Endothelial cell of umbilical vein (primary cell): ENCODE results near the gene STK40. TPM values are rescaled to one million over a fixed set of nuclear protein-coding genes. Genes with fewer than 3 reads are reported as not detected.

ENCODE experiments used
- BruUV-seq: library from RNA; stranded (reverse); fragments of 400-500 nt; replicated peaks from 2 replicates; lab custom pipeline; 2021; lab: Mats Ljungman, UMichigan
- CTCF ChIA-PET: fragments of 300-600, 350-600 bp; sonication (Branson Sonifier 250); formaldehyde crosslinking; loops from one replicate; lab custom pipeline; 2021; ENCODE audit warnings: antibody characterized with exemption, inconsistent platforms; lab: Charles Lee
- POLR2A ChIA-PET: fragments of 300-600, 350-600 bp; sonication (Branson Sonifier 250); formaldehyde crosslinking; loops from one replicate; lab custom pipeline; 2021; ENCODE audit warnings: antibody characterized with exemption, inconsistent platforms; lab: Charles Lee
- DNase-seq: peaks from one replicate; pipeline ENCODE4 v3.0.0-alpha.2; 2011; ENCODE audit warnings: low read depth, low spot score
- FAIRE-seq: peaks from 2 replicates; lab custom pipeline; 2011; peaks lifted over from hg19 to GRCh38; lab: Jason Lieb, UNC
- H2AFZ ChIP-seq: 2 replicates; pipeline ENCODE4 v1.6.0; 2012; ENCODE audit warnings: low read depth, low read length, control low read depth, inconsistent platforms
- H3K27ac ChIP-seq: 2 replicates; pipeline ENCODE4 v1.5.1; 2011; ENCODE audit warnings: low read depth, mild to moderate bottlenecking, control low read depth, low read length, moderate library complexity; ENCODE audit not compliant: insufficient read depth
- H3K27me3 ChIP-seq, 2 experiments: 2 replicates each; pipeline versions ENCODE4 v1.6.0 to v1.6.1; 2011; ENCODE audit warnings: low read length in 2 of 2, mixed read lengths in 1 of 2; ENCODE audit not compliant: control insufficient read depth in 2 of 2, insufficient read depth in 2 of 2
- H3K36me3 ChIP-seq, 2 experiments: 2 replicates in 1 of 2; 3 replicates in 1 of 2; pipeline ENCODE4 v1.5.1; 2011; ENCODE audit warnings: low read length in 2 of 2, mild to moderate bottlenecking in 1 of 2, moderate library complexity in 1 of 2; ENCODE audit not compliant: control insufficient read depth in 2 of 2, insufficient read depth in 2 of 2; ENCODE audit errors: extremely low read depth in 1 of 2
- H3K4me1 ChIP-seq: 3 replicates; pipeline ENCODE4 v1.5.1; 2011; ENCODE audit warnings: mild to moderate bottlenecking, low read length; ENCODE audit not compliant: control insufficient read depth, insufficient read depth; ENCODE audit errors: extremely low read depth
- H3K4me2 ChIP-seq: 2 replicates; pipeline ENCODE4 v1.6.1; 2011; ENCODE audit warnings: low read length, control low read depth, mixed read lengths; ENCODE audit not compliant: insufficient read depth
- H3K4me3 ChIP-seq, 3 experiments: fragments of 200-600 bp in 1 of 3; sonication (generic), shearing (Covaris generic) in 1 of 3; replicated peaks in 1 of 3; 2 replicates each; pipeline ENCODE4 v1.5.1; 2011 to 2016; ENCODE audit warnings: control low read depth in 3 of 3, low read length in 3 of 3, mild to moderate bottlenecking in 2 of 3, inconsistent platforms in 1 of 3, low read depth in 1 of 3, moderate library complexity in 1 of 3; ENCODE audit not compliant: insufficient read depth in 1 of 3
- H3K79me2 ChIP-seq: 2 replicates; pipeline ENCODE4 v1.6.0; 2012; ENCODE audit warnings: low read length, inconsistent platforms; ENCODE audit not compliant: control insufficient read depth, insufficient read depth
- H3K9ac ChIP-seq: replicated peaks from 2 replicates; pipeline ENCODE3; 2011; ENCODE audit warnings: low read length, control low read depth; ENCODE audit not compliant: insufficient read depth; ENCODE audit errors: extremely low read depth
- H3K9me1 ChIP-seq: replicated peaks from 3 replicates; pipeline ENCODE4 v1.6.0; 2011; ENCODE audit warnings: mild to moderate bottlenecking, low read length; ENCODE audit not compliant: control insufficient read depth, insufficient read depth; ENCODE audit errors: extremely low read depth
- H3K9me3 ChIP-seq: replicated peaks from 2 replicates; pipeline ENCODE4 v1.5.1; 2012; ENCODE audit warnings: low read length, inconsistent platforms; ENCODE audit not compliant: control insufficient read depth, insufficient read depth
- H4K20me1 ChIP-seq: replicated peaks from 2 replicates; pipeline ENCODE3; 2011; ENCODE audit warnings: mild to moderate bottlenecking, low read length; ENCODE audit not compliant: control insufficient read depth, insufficient read depth; ENCODE audit errors: extremely low read depth
- CTCF ChIP-seq, 2 donors: IDR thresholded peaks; 1 replicate in 1 of 2; 2 replicates in 1 of 2; pipeline ENCODE4 v1.5.1; 2011; ENCODE audit warnings: low read length in 2 of 2, mild to moderate bottlenecking in 2 of 2, moderate library complexity in 2 of 2, control low read depth in 1 of 2, inconsistent platforms in 1 of 2, low read depth in 1 of 2; ENCODE audit not compliant: insufficient read depth in 1 of 2; ENCODE audit errors: extremely low read depth in 1 of 2
- FOS ChIP-seq: IDR thresholded peaks from 2 replicates; pipeline ENCODE4 v1.6.1; 2011; ENCODE audit warnings: mild to moderate bottlenecking, low read length, moderate library complexity, borderline replicate concordance; ENCODE audit not compliant: insufficient read depth
- GATA2 ChIP-seq: IDR thresholded peaks from 2 replicates; pipeline ENCODE4 v1.7.0; 2011; ENCODE audit warnings: low read depth, mild to moderate bottlenecking, moderate library complexity, mixed read lengths, low read length; ENCODE audit not compliant: insufficient read length, insufficient read depth
- JUN ChIP-seq: IDR thresholded peaks from 2 replicates; pipeline ENCODE4 v1.6.1; 2011; ENCODE audit warnings: borderline replicate concordance, low read depth; ENCODE audit not compliant: insufficient read length, insufficient read depth
- MAX ChIP-seq: IDR thresholded peaks from 2 replicates; pipeline ENCODE4 v1.6.1; 2011; ENCODE audit not compliant: insufficient read depth, insufficient read length
- MYC ChIP-seq: IDR thresholded peaks from one replicate; pipeline ENCODE4 v1.6.1; 2011; ENCODE audit warnings: mild to moderate bottlenecking, low read depth, low read length
- POLR2A ChIP-seq: IDR thresholded peaks from 2 replicates; pipeline ENCODE4 v1.6.1; 2012; ENCODE audit warnings: low read depth, mild to moderate bottlenecking, control low read depth, low read length
- POLR2AphosphoS5 ChIP-seq: IDR thresholded peaks from 2 replicates; pipeline ENCODE4 v1.6.1; 2012; ENCODE audit warnings: low read depth, mild to moderate bottlenecking, control low read depth, low read length, moderate library complexity; ENCODE audit not compliant: insufficient read depth
- dilution Hi-C: fragments of 300-500 bp; cut with MboI; formaldehyde crosslinking; loops from one replicate; pipeline ENCODE4 v1.15.0; 2019; ENCODE audit warnings: low sequenced_read_pairs; ENCODE audit not compliant: extremely low pct_ligation_motif_present
- intact Hi-C: fragments of 100-400 bp; cut with micrococcal nuclease; formaldehyde crosslinking; loops from one replicate; pipeline ENCODE4 v1.10.0; 2022
- polyA plus RNA-seq, 4 experiments: library from polyadenylated mRNA; depleted of rRNA in 3 of 4; stranded (reverse) in 3 of 4; unstranded in 1 of 4; fragments of >200 nt; gene quantifications; 2 replicates each; pipeline versions ENCODE4 v1.2.1 to v1.2.3, GENCODE V29; 2011 to 2012; ENCODE audit warnings: missing spikeins in 1 of 4
- total RNA-seq: library from RNA; stranded (reverse); gene quantifications from 2 replicates; pipeline ENCODE4 v1.2.3, GENCODE V29; 2021

Gene STK40
- total and polyA plus RNA-seq, 2 donors (not counting 3 experiments of a cell fraction or from before 2014, with no cell fraction given), result 20.8 to 36.8 TPM

GRCh38 chr1:36380782-36381181 is 4.9 kb downstream of the STK40 start:
- FAIRE-seq, result no peak
- TF ChIP-seq POLR2A (no peak), MYC (no peak), GATA2 (no peak), JUN (no peak), MAX (no peak), POLR2AphosphoS5 (no peak), FOS (no peak), CTCF (IDR thresholded peaks at IDR 0.05; ENCODE audit: extremely low read depth in 1 of 2, insufficient read depth in 1 of 2, low read depth in 1 of 2, low read length in 2 of 2) (no peak)
- intact Hi-C loops, result no loop called here

More at GRCh38 chr1:36380782-36381181, 4.9 kb downstream of the STK40 start:
- Histone ChIP-seq H3K4me2 (no peak overlapping the region), H3K4me3 (no peak overlapping the region), H3K79me2 (peaks cover 83% of the 10 kb centered on the region), H3K9me1 (no peaks in the 10 kb centered on the region), H4K20me1 (no peaks in the 10 kb centered on the region), H3K36me3 (peaks cover 0 to 1% of the 10 kb centered on the region in 2 experiments), H2AFZ (no peak overlapping the region), H3K27me3 (no peaks in the 10 kb centered on the region), H3K9me3 (no peaks in the 10 kb centered on the region), H3K4me1 (peaks cover 19% of the 10 kb centered on the region), H3K9ac (no peak overlapping the region), H3K27ac (no peak overlapping the region)
- DNase-seq, result no peak
- ChIA-PET CTCF (no interaction called here), POLR2A (no interaction called here)
- no TSS peak for BruUV-seq
- dilution Hi-C loops, result no loop called here
